GM10266 (cell line): ENCODE results near the gene CACNB4.

Experiments used
- DNase-seq: peaks from one replicate; pipeline ENCODE4 v3.0.0; 2012; ENCODE audit errors: extremely low spot score
- CTCF ChIP-seq: IDR thresholded peaks from 2 replicates; pipeline ENCODE4 v1.5.1; 2012; ENCODE audit warnings: mild to moderate bottlenecking, low read depth; ENCODE audit not compliant: control insufficient read depth, insufficient read depth; ENCODE audit errors: missing control alignments

CACNB4 gene

DNA sequence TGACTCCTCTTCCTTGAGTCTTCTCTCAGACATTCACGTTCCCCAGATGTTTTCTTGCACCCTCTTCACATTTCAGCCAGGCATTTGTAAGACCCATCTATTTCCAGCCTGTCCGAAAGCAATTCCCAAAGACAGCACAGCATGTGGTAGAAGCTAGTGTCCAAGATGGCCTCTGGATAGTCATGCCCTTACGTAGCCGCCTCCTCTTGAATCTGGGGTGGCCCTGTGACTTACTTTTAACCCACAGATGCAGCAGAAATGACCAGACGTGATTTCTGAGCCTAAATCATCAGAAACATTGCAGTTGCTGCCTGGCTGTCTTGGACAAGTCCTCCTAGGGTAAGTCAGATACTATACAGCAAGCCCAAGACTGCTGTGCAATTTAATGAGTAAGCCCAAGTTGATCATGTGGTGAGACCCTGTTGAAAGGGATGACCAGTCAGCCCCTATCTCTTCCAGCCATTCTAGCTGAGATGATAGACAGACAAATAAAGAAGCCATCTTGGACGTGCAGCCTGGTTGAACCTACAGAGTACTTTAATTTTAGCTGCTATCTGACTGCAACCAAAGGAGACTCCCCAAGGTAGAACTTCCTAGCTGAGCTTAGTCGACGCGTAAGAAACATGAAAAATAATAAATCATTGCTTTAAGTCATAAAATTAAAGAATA is 282.9 kb downstream of the CACNB4 start:
- DNase-seq = no peak
- TF ChIP-seq CTCF = no peak

- no peak for TF ChIP-seq CTCF
- no peak for DNase-seq
These were observed 288.4 kb downstream of the CACNB4 start for GRCh38 chr2:151810489-151810888.

DNA sequence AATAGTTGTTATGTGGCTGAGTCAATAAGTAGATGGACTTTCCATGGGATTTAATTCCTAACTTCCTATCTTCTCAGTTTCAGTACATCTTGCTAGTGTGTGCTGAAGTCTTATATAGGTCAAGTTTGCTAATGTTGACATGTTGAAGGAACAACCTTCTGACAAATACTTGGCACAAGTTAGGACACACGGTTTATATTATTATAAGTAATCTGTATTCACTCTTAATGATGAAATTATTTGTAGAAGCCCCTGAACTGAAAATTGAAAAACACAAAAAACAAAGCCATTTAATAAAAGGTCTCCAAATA is 289.8 kb downstream of the CACNB4 start:
- no peak for TF ChIP-seq CTCF
- no peak for DNase-seq

- DNase-seq = no peak
These were observed 290.4 kb downstream of the CACNB4 start for GRCh38 chr2:151808258-151809072.

DNA sequence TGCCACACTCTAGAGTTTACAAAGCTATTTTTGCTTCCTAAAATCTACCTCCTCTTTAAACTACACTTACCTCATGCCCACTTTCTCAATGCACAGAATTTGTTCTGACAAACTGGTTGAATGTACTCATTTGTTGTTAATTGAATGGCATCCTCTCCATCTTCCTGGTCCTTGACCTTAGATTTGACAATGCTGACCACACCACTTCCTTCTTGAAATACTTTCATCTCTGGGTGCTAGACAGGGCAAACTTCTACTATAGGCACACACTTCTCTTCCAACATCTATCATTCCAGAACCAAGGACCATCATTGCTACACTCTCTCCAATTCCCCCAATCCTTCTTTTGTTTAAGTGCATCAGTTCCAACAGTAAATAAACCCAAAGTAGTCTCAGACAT is 292.9 kb downstream of the CACNB4 start:
- no peak for TF ChIP-seq CTCF
- DNase-seq = no peak

More at GRCh38 chr2:151808258-151809072, 290.4 kb downstream of the CACNB4 start:
- TF ChIP-seq CTCF = peak; percentile 38

DNA sequence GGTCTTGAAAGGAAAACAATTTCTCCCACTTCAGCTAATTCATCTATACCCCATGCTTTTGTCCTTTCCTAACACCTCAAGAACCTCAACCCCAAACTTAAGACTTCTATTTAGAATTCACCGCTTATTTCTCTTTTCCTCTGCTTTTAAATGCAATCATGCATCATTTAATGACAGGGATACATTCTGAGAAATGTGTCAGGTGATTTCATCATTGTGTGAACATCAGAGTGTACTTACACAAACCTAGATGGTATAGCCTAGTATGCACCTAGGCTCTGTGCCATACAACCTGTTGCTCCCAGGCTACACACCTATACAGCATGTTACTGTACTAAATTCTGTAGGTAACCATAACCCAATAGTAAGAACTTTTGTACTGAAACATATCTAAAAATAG is 293.5 kb downstream of the CACNB4 start:
- DNase-seq = no peak
- no peak for TF ChIP-seq CTCF

GRCh38 chr2:151803811-151804210 is 295.0 kb downstream of the CACNB4 start:
- no peak for TF ChIP-seq CTCF
- DNase-seq = no peak
